Mesenchymal stem cell (in vitro differentiated cells and primary cell): ENCODE measurements around the gene ZNF710.

ENCODE experiments used
- DNase-seq: peaks from one replicate; pipeline ENCODE4 v3.0.0-alpha.2; 2013
- H2AFZ ChIP-seq: one replicate; pipeline ENCODE4 v1.6.1; 2013; ENCODE audit warnings: low read depth, mild to moderate bottlenecking, control low read depth, inconsistent platforms, low read length, moderate library complexity
- H2AK5ac ChIP-seq: 2 replicates; pipeline ENCODE4 v1.6.1; 2013; ENCODE audit warnings: low read length, moderate library complexity, mild to moderate bottlenecking, inconsistent platforms; ENCODE audit not compliant: severe bottlenecking
- H2BK120ac ChIP-seq: one replicate; pipeline ENCODE4 v1.6.1; 2013; ENCODE audit warnings: low read depth, mild to moderate bottlenecking, inconsistent platforms, low read length, moderate library complexity
- H2BK12ac ChIP-seq, 2 experiments: one replicate each; pipeline ENCODE4 v1.6.1; 2013; ENCODE audit warnings: inconsistent platforms in 2 of 2, low read length in 2 of 2, mild to moderate bottlenecking in 2 of 2, moderate library complexity in 2 of 2, control low read depth in 1 of 2
- H2BK15ac ChIP-seq: one replicate; pipeline ENCODE4 v1.6.1; 2013; ENCODE audit warnings: mild to moderate bottlenecking, low read depth, inconsistent platforms; ENCODE audit not compliant: poor library complexity, severe bottlenecking
- H2BK5ac ChIP-seq: 2 replicates; pipeline ENCODE4 v1.6.1; 2013; ENCODE audit warnings: low read depth, mild to moderate bottlenecking, low read length, control low read depth, inconsistent platforms; ENCODE audit not compliant: poor library complexity, severe bottlenecking
- H3K14ac ChIP-seq, 2 experiments: one replicate each; pipeline ENCODE4 v1.6.1; 2013; ENCODE audit warnings: inconsistent platforms in 2 of 2, low read length in 2 of 2, control low read depth in 1 of 2, mild to moderate bottlenecking in 1 of 2, moderate library complexity in 1 of 2
- H3K18ac ChIP-seq, 2 experiments: one replicate each; pipeline ENCODE4 v1.6.1; 2013; ENCODE audit warnings: inconsistent platforms in 2 of 2, low read length in 2 of 2, control low read depth in 1 of 2, low read depth in 1 of 2, mild to moderate bottlenecking in 1 of 2
- H3K23ac ChIP-seq, 2 experiments: one replicate each; pipeline ENCODE4 v1.6.1; 2013; ENCODE audit warnings: inconsistent platforms in 2 of 2, low read length in 2 of 2, mild to moderate bottlenecking in 2 of 2, moderate library complexity in 2 of 2, control low read depth in 1 of 2
- H3K27ac ChIP-seq: 2 replicates; pipeline ENCODE4 v1.5.1; 2013; ENCODE audit warnings: mild to moderate bottlenecking, moderate library complexity, low read length, control low read depth, inconsistent platforms; ENCODE audit not compliant: poor library complexity, severe bottlenecking
- H3K27me3 ChIP-seq, 2 experiments: 2 replicates each; pipeline versions ENCODE4 v1.6.1 to v1.7.0; 2013; ENCODE audit warnings: low read length in 2 of 2, mild to moderate bottlenecking in 2 of 2, moderate library complexity in 2 of 2, control low read depth in 1 of 2, inconsistent platforms in 1 of 2; ENCODE audit not compliant: control insufficient read depth in 1 of 2, insufficient read depth in 1 of 2
- H3K36me3 ChIP-seq, 2 experiments: 2 replicates each; pipeline versions ENCODE4 v1.6.1 to v1.7.0; 2013; ENCODE audit warnings: low read length in 2 of 2, control low read depth in 1 of 2, inconsistent platforms in 1 of 2, low read depth in 1 of 2, mild to moderate bottlenecking in 1 of 2; ENCODE audit not compliant: insufficient read depth in 2 of 2, control insufficient read depth in 1 of 2
- H3K4ac ChIP-seq, 2 experiments: one replicate each; pipeline ENCODE4 v1.6.1; 2013; ENCODE audit warnings: inconsistent platforms in 2 of 2, low read length in 2 of 2, mild to moderate bottlenecking in 2 of 2, moderate library complexity in 2 of 2, control low read depth in 1 of 2, low read depth in 1 of 2
- H3K4me1 ChIP-seq: 2 replicates; pipeline ENCODE4 v1.6.1; 2013; ENCODE audit warnings: low read depth, low read length, control low read depth; ENCODE audit not compliant: control insufficient read depth, insufficient read depth
- H3K4me2 ChIP-seq: 2 replicates; pipeline ENCODE4 v1.6.1; 2013; ENCODE audit warnings: low read length, mild to moderate bottlenecking, inconsistent platforms; ENCODE audit not compliant: poor library complexity, severe bottlenecking
- H3K4me3 ChIP-seq, 2 experiments: 2 replicates each; pipeline versions ENCODE4 v1.5.1 to v1.7.0; 2013; ENCODE audit warnings: low read length in 2 of 2, mild to moderate bottlenecking in 2 of 2, control low read depth in 1 of 2, low read depth in 1 of 2; ENCODE audit not compliant: insufficient read depth in 1 of 2
- H3K79me1 ChIP-seq: replicated peaks from 2 replicates; pipeline ENCODE4 v1.6.1; 2013; ENCODE audit warnings: mild to moderate bottlenecking, control low read depth, low read length, inconsistent platforms; ENCODE audit not compliant: poor library complexity, severe bottlenecking
- H3K9ac ChIP-seq: 2 replicates; pipeline ENCODE4 v1.7.0; 2013; ENCODE audit warnings: mild to moderate bottlenecking, low read length, moderate library complexity
- H3K9me3 ChIP-seq: 2 replicates; pipeline ENCODE4 v1.7.0; 2013; ENCODE audit warnings: mild to moderate bottlenecking, low read length; ENCODE audit not compliant: control insufficient read depth
- H4K8ac ChIP-seq: one replicate; pipeline ENCODE4 v1.6.1; 2013; ENCODE audit warnings: inconsistent platforms, mild to moderate bottlenecking, low read length, moderate library complexity
- H4K91ac ChIP-seq: one replicate; pipeline ENCODE4 v1.6.1; 2013; ENCODE audit warnings: mild to moderate bottlenecking, low read length, inconsistent platforms
- WGBS: methylation state at CpG from one replicate; pipeline ENCODE4 v1.1.7; 2013; ENCODE audit warnings: mixed read lengths; 5-methylcytosine and 5-hydroxymethylcytosine counted together

Gene ZNF710

GRCh38 chr15:90086868-90087268, 85.7 kb downstream of the ZNF710 start:
- no peak overlapping the region for H3K4me2 ChIP-seq
- no peaks in the 10 kb centered on the region for H3K27me3 ChIP-seq
- no peak overlapping the region for H3K4me3 ChIP-seq
- no peak overlapping the region for H3K18ac ChIP-seq
- no peak overlapping the region for H4K8ac ChIP-seq
- no peak overlapping the region for H2BK5ac ChIP-seq
- H2BK12ac ChIP-seq = no peak overlapping the region
- no peak overlapping the region for H4K91ac ChIP-seq
- no peak overlapping the region for H2BK120ac ChIP-seq
- no peak overlapping the region for H3K27ac ChIP-seq
- H3K36me3 ChIP-seq = peaks cover 38 to 80% of the 10 kb centered on the region in 2 experiments
- 82% methylated on average over 7 of the region's 7 CpGs for whole genome bisulfite sequencing
- no peak overlapping the region for H2AFZ ChIP-seq
- H3K14ac ChIP-seq = no peak overlapping the region
- no peak overlapping the region for H2BK15ac ChIP-seq
- H3K4me1 ChIP-seq = peaks cover 11% of the 10 kb centered on the region
- H3K23ac ChIP-seq = no peak overlapping the region
- peaks cover 43% of the 10 kb centered on the region for H3K79me1 ChIP-seq
- H2AK5ac ChIP-seq = no peak overlapping the region
- no peaks in the 10 kb centered on the region for H3K9me3 ChIP-seq
- no peak overlapping the region for H3K9ac ChIP-seq
- DNase-seq = peak; percentile 63
- no peak overlapping the region for H3K4ac ChIP-seq

- 92% methylated on average over 20 of the region's 20 CpGs for WGBS
- Histone ChIP-seq H3K4ac (no peak overlapping the region), H3K27ac (no peak overlapping the region), H3K36me3 (peaks cover 38 to 75% of the 10 kb centered on the region in 2 experiments), H3K9ac (no peak overlapping the region), H2BK120ac (no peak overlapping the region), H3K4me3 (no peak overlapping the region), H3K14ac (no peak overlapping the region), H3K4me2 (no peak overlapping the region), H2BK15ac (no peak overlapping the region), H3K4me1 (peaks cover 5% of the 10 kb centered on the region), H3K79me1 (peaks cover 44% of the 10 kb centered on the region), H3K18ac (no peak overlapping the region), H4K91ac (no peak overlapping the region), H2AK5ac (no peak overlapping the region), H2BK12ac (no peak overlapping the region), H2BK5ac (no peak overlapping the region), H2AFZ (no peak overlapping the region), H3K23ac (no peak overlapping the region), H3K27me3 (no peaks in the 10 kb centered on the region), H3K9me3 (no peaks in the 10 kb centered on the region), H4K8ac (no peak overlapping the region)
- DNase-seq = peak; percentile 51
Measured at GRCh38 chr15:90087454-90088154, 86.5 kb downstream of the ZNF710 start.

GRCh38 chr15:90090226-90090848, 89.2 kb downstream of the ZNF710 start:
- Histone ChIP-seq H3K4ac (no peak overlapping the region), H3K27ac (no peak overlapping the region), H3K4me2 (no peak overlapping the region), H2BK120ac (no peak overlapping the region), H3K4me1 (peaks cover 12% of the 10 kb centered on the region), H3K14ac (no peak overlapping the region), H4K8ac (no peak overlapping the region), H2BK15ac (no peak overlapping the region), H3K23ac (no peak overlapping the region), H2AK5ac (no peak overlapping the region), H2BK5ac (no peak overlapping the region), H3K9me3 (no peaks in the 10 kb centered on the region), H3K9ac (no peak overlapping the region), H3K79me1 (peaks cover 47% of the 10 kb centered on the region), H3K36me3 (peaks cover 16 to 52% of the 10 kb centered on the region in 2 experiments), H4K91ac (no peak overlapping the region), H2BK12ac (no peak overlapping the region), H3K18ac (no peak overlapping the region), H3K4me3 (no peak overlapping the region), H3K27me3 (no peaks in the 10 kb centered on the region), H2AFZ (no peak overlapping the region)
- DNase-seq = no peak
- WGBS = 94% methylated on average over 11 of the region's 11 CpGs

GRCh38 chr15:90091156-90091931, 90.2 kb downstream of the ZNF710 start:
- DNase-seq = no peak
- no peak overlapping the region for H3K4me2 ChIP-seq
- H3K23ac ChIP-seq = no peak overlapping the region

More at GRCh38 chr15:90091156-90091931, 90.2 kb downstream of the ZNF710 start:
- Histone ChIP-seq H4K91ac (no peak overlapping the region), H3K4me1 (peaks cover 16% of the 10 kb centered on the region), H3K9ac (no peak overlapping the region), H2BK15ac (no peak overlapping the region), H3K36me3 (peaks cover 16 to 49% of the 10 kb centered on the region in 2 experiments), H2AFZ (no peak overlapping the region), H3K27me3 (no peaks in the 10 kb centered on the region), H3K27ac (no peak overlapping the region), H2BK12ac (no peak overlapping the region), H2BK5ac (no peak overlapping the region), H3K18ac (no peak overlapping the region), H4K8ac (no peak overlapping the region), H3K4me3 (peak overlapping the region in 1 of 2 experiments; percentile 30), H3K79me1 (peaks cover 48% of the 10 kb centered on the region), H3K4ac (no peak overlapping the region), H3K14ac (no peak overlapping the region), H2BK120ac (no peak overlapping the region), H2AK5ac (no peak overlapping the region), H3K9me3 (no peaks in the 10 kb centered on the region)
- 94% methylated on average over 17 of the region's 17 CpGs for WGBS
